ENCODE results near the gene MYO1C.
"Not testable (repeated sequence)": the region's sequence is repeated elsewhere in the genome, so short reads cannot be mapped to it uniquely, and the experiment has no call there.

The MYO1C gene

GRCh38 chr17:1492249-1493206 lies at the start of gene MYO1C:
MYO1C (minus strand) TSS chr17:1492686; CDS start chr17:1492487, 199 bp downstream.
- DNase-seq (ENCODE audit: low spot score), result no peak

GRCh38 chr17:1541367-1541904 lies 49.0 kb upstream of the MYO1C start:
- DNase-seq (ENCODE audit: low spot score), result no peak

GRCh38 chr17:1539811-1540210 lies 47.3 kb upstream of the MYO1C start:
- DNase-seq (ENCODE audit: low spot score), result no peak

GRCh38 chr17:1535737-1536136 lies 43.3 kb upstream of the MYO1C start:
- DNase-seq (ENCODE audit: low spot score), result no peak

GRCh38 chr17:1533661-1534325 lies 41.3 kb upstream of the MYO1C start:
- DNase-seq (ENCODE audit: low spot score), result no peak

- no peak for DNase-seq (ENCODE audit: low spot score)
Observed at GRCh38 chr17:1532836-1533602, 40.5 kb upstream of the MYO1C start.

- no peak for DNase-seq (ENCODE audit: low spot score)
Observed at GRCh38 chr17:1529863-1530262, 37.4 kb upstream of the MYO1C start.

GRCh38 chr17:1526876-1527275 lies 34.4 kb upstream of the MYO1C start:
- not testable (repeated sequence) for DNase-seq (ENCODE audit: low spot score)

GRCh38 chr17:1522626-1523025 lies 30.1 kb upstream of the MYO1C start:
- DNase-seq (ENCODE audit: low spot score), result no peak

- no peak for DNase-seq (ENCODE audit: low spot score)
Observed at GRCh38 chr17:1521086-1521640, 28.7 kb upstream of the MYO1C start.

- DNase-seq (ENCODE audit: low spot score), result no peak
Observed at GRCh38 chr17:1519678-1520077, 27.2 kb upstream of the MYO1C start.

GRCh38 chr17:1518410-1518809 lies 25.9 kb upstream of the MYO1C start:
- DNase-seq (ENCODE audit: low spot score), result no peak

- peak; percentile 99 for DNase-seq (ENCODE audit: low spot score)
Observed at GRCh38 chr17:1516388-1517161, 24.1 kb upstream of the MYO1C start, which contains the start of gene INPP5K. INPP5K (minus strand) TSS chr17:1516612; CDS start chr17:1516499, 113 bp downstream.

- DNase-seq (ENCODE audit: low spot score), result peak; percentile 45
Observed at GRCh38 chr17:1515640-1516387, 23.3 kb upstream of the MYO1C start.

GRCh38 chr17:1512351-1512750 lies 19.9 kb upstream of the MYO1C start:
- no peak for DNase-seq (ENCODE audit: low spot score)

GRCh38 chr17:1511756-1512321 lies 19.4 kb upstream of the MYO1C start:
- peak; percentile 32 for DNase-seq (ENCODE audit: low spot score)

GRCh38 chr17:1511290-1511689 lies 18.8 kb upstream of the MYO1C start:
- DNase-seq (ENCODE audit: low spot score), result no peak

GRCh38 chr17:1509290-1509881 lies 16.9 kb upstream of the MYO1C start:
- no peak for DNase-seq (ENCODE audit: low spot score)

GRCh38 chr17:1508709-1509108 lies 16.2 kb upstream of the MYO1C start:
- not testable (repeated sequence) for DNase-seq (ENCODE audit: low spot score)

Data from putamen (tissue), 1 donor.